Stomach (tissue), 9 donors: Measurements from ENCODE around the gene FAM83F. TPM values are rescaled to one million over a fixed set of nuclear protein-coding genes. Genes with fewer than 3 reads are reported as not detected.
A peak's percentile ranks its signal among the peaks of the same experiment; 100 is the strongest.
"Not testable (repeated sequence)": the region's sequence is repeated elsewhere in the genome, so short reads cannot be mapped to it uniquely, and the experiment has no call there.

Experiments used
- DNase-seq, 2 donors: peaks; one replicate each; pipeline versions ENCODE4 v3.0.0 to v3.0.0-alpha.2; 2013 to 2019
- H3K27ac ChIP-seq, 5 donors: fragments of 200-600 bp in 4 of 5; sonication (generic) in 4 of 5; one replicate each; pipeline ENCODE4 v1.5.1; 2013 to 2019; ENCODE audit warnings: mild to moderate bottlenecking in 1 of 5, moderate library complexity in 1 of 5
- H3K27me3 ChIP-seq, 3 donors: fragments of 200-600 bp; sonication (generic); one replicate each; pipeline ENCODE4 v1.5.1; 2017 to 2019; ENCODE audit warnings: mixed run types in 1 of 3
- H3K36me3 ChIP-seq, 4 donors: fragments of 200-600 bp; sonication (generic); 1 replicate in 3 of 4; 2 replicates in 1 of 4; pipeline ENCODE4 v1.5.1; 2016 to 2019
- H3K4me1 ChIP-seq, 4 donors: fragments of 200-600 bp; sonication (generic); one replicate each; pipeline ENCODE4 v1.5.1; 2016 to 2019
- H3K4me3 ChIP-seq, 4 donors: fragments of 200-600 bp; sonication (generic) in 3 of 4; one replicate each; pipeline ENCODE4 v1.5.1; 2016 to 2019; ENCODE audit warnings: mild to moderate bottlenecking in 1 of 4
- H3K9me3 ChIP-seq, 4 donors: fragments of 200-600 bp; sonication (generic); one replicate each; pipeline ENCODE4 v1.5.1; 2016 to 2019
- EP300 ChIP-seq: sonication (generic); formaldehyde crosslinking; IDR thresholded peaks from one replicate; pipeline ENCODE4 v1.6.1; 2017; ENCODE audit warnings: antibody characterized with exemption
- POLR2A ChIP-seq, 4 donors: fragments of 450-650 bp; IDR thresholded peaks; one replicate each; pipeline ENCODE4 v1.6.1; 2016; ENCODE audit warnings: antibody characterized with exemption in 4 of 4, control low read depth in 2 of 4, mild to moderate bottlenecking in 1 of 4, moderate library complexity in 1 of 4
- POLR2AphosphoS5 ChIP-seq, 3 donors: sonication (generic); formaldehyde crosslinking; IDR thresholded peaks; one replicate each; pipeline ENCODE4 v1.6.1; 2016; ENCODE audit warnings: antibody characterized with exemption in 3 of 3
- WGBS, 5 donors: extraction: QIAGEN DNeasy Blood & Tissue Kit in 3 of 5; methylation state at CpG; one replicate each; pipeline versions ENCODE4 v1.1.5 to v1.1.7; 2013 to 2018; 5-methylcytosine and 5-hydroxymethylcytosine counted together
- intact Hi-C: fragments of 100-400 bp; cut with DNase I; formaldehyde crosslinking; loops from one replicate; pipeline ENCODE4 v1.15.1; 2023; ENCODE audit warnings: low total_unique reads
- polyA plus RNA-seq, 3 donors: library from polyadenylated mRNA; stranded (reverse); fragments of 200-250 nt; gene quantifications; one replicate each; pipeline ENCODE4 v1.2.3, GENCODE V29; 2013
- total RNA-seq, 5 donors: library from RNA; depleted of rRNA; stranded (reverse); fragments of >200 nt; gene quantifications; one replicate each; pipeline versions ENCODE4 v1.1.0 to v1.2.3, GENCODE V29; 2014 to 2016
- TF ChIP-seq, protein P1 (sequence below), 7 experiments: fragments of 450-650 bp in 4 of 7; fragments of 200-600 bp in 3 of 7; sonication (generic) in 3 of 7; IDR thresholded peaks; one replicate each; pipeline ENCODE4 v1.5.1; 2016 to 2019; ENCODE audit warnings: antibody characterized with exemption in 7 of 7, control low read depth in 2 of 7, mild to moderate bottlenecking in 1 of 7
- donor health status: healthy with polysubstance abuse.
- donor health status: Bipolar disorder and iron deficiency.
- donor health status: healthy.

The FAM83F gene
- total and polyA plus RNA-seq, 8 donors = under 0.01 to 17.4 (median 7.6) TPM

GRCh38 chr22:40024201-40025061, 29.7 kb downstream of the FAM83F start:
- intact Hi-C loops = loop anchor here (5.0 kb wide), 1 partner anchor 487 kb away; no protein-coding TSS in a partner anchor
- peaks cover 6 to 45% (median 24%) of the 10 kb centered on the region in 4 donors for H3K36me3 ChIP-seq
- H3K9me3 ChIP-seq = no peaks in the 10 kb centered on the region
- H3K27me3 ChIP-seq = no peaks in the 10 kb centered on the region
- peak overlapping the region in 1 of 5 donors; percentile 1 for H3K27ac ChIP-seq
- peak in 1 of 3 donors; percentile 60 for TF ChIP-seq POLR2AphosphoS5 (IDR thresholded peaks at IDR 0.05)
- TF ChIP-seq, protein P1, sequence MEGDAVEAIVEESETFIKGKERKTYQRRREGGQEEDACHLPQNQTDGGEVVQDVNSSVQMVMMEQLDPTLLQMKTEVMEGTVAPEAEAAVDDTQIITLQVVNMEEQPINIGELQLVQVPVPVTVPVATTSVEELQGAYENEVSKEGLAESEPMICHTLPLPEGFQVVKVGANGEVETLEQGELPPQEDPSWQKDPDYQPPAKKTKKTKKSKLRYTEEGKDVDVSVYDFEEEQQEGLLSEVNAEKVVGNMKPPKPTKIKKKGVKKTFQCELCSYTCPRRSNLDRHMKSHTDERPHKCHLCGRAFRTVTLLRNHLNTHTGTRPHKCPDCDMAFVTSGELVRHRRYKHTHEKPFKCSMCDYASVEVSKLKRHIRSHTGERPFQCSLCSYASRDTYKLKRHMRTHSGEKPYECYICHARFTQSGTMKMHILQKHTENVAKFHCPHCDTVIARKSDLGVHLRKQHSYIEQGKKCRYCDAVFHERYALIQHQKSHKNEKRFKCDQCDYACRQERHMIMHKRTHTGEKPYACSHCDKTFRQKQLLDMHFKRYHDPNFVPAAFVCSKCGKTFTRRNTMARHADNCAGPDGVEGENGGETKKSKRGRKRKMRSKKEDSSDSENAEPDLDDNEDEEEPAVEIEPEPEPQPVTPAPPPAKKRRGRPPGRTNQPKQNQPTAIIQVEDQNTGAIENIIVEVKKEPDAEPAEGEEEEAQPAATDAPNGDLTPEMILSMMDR (IDR thresholded peaks at IDR 0.05) = peak in 5 of 7 experiments; percentile 75 to 90 (median 82)
- TF ChIP-seq EP300 = no peak
- 36 to 42% (median 39%) methylated on average over 15 to 16 of the region's 16 CpGs for WGBS, 5 donors
- peaks cover 9 to 33% (median 17%) of the 10 kb centered on the region in 4 donors for H3K4me1 ChIP-seq
- no peak overlapping the region for H3K4me3 ChIP-seq
- DNase-seq = peak; percentile 81 to 88

- WGBS, 5 donors = 30 to 78% (median 36%) methylated on average over 1 to 5 of the region's 5 CpGs
- not testable (repeated sequence) for H3K27ac ChIP-seq, H3K27me3 ChIP-seq, H3K4me3 ChIP-seq, H3K9me3 ChIP-seq, DNase-seq
- TF ChIP-seq, protein P1 (IDR thresholded peaks at IDR 0.05) = peak in 2 of 7 experiments; percentile 1 to 2
- peaks cover under 1 to 45% (median 24%) of the 10 kb centered on the region in 4 donors for H3K36me3 ChIP-seq
- H3K4me1 ChIP-seq = peaks cover 9 to 33% (median 17%) of the 10 kb centered on the region in 4 donors
- intact Hi-C loops = loop anchor here (5.0 kb wide), 1 partner anchor 488 kb away; no protein-coding TSS in a partner anchor
Measured at GRCh38 chr22:40025062-40025379, 30.3 kb downstream of the FAM83F start.

- Histone ChIP-seq H3K36me3 (peaks cover 0 to 45% (median 20%) of the 10 kb centered on the region in 4 donors), H3K27ac (no peak overlapping the region), H3K9me3 (no peaks in the 10 kb centered on the region), H3K27me3 (no peaks in the 10 kb centered on the region), H3K4me3 (no peak overlapping the region), H3K4me1 (peaks cover 9 to 33% (median 17%) of the 10 kb centered on the region in 4 donors)
- TF ChIP-seq POLR2AphosphoS5 (IDR thresholded peaks at IDR 0.05) (no peak), EP300 (no peak), POLR2A (IDR thresholded peaks at IDR 0.05) (no peak)
- TF ChIP-seq, protein P1 (IDR thresholded peaks at IDR 0.05) = no peak
- 91 to 96% (median 94%) methylated on average over 7 to 10 of the region's 10 CpGs for WGBS, 5 donors
- intact Hi-C loops = loop anchor here (5.0 kb wide), 1 partner anchor 489 kb away; no protein-coding TSS in a partner anchor
- no peak for DNase-seq
Measured at GRCh38 chr22:40025856-40026255, 31.1 kb downstream of the FAM83F start.

DNA sequence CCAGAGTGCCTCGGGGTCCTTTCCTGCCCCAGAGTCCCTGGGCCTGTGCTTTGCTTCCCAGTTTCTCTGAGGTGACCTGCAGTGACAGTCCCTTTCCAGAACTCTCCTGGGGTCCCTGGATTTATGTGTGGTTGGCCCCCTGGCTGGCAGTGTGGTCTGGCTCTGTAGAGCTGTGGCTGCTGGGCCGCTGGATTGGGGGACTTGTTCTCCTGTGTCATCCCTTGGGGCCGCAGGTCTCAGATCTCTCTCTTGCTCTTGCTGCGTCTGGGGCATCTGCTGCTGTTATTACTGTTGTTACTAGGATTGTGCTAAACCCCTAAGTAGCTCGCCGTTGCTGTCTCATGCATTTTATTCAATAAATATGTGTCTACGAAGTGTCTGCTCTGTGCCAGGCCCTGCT, 31.9 kb downstream of the FAM83F start:
- Histone ChIP-seq H3K27ac (no peak overlapping the region), H3K27me3 (no peaks in the 10 kb centered on the region), H3K9me3 (no peaks in the 10 kb centered on the region), H3K4me3 (no peak overlapping the region), H3K4me1 (peaks cover 9 to 30% (median 17%) of the 10 kb centered on the region in 4 donors), H3K36me3 (peaks cover 0 to 37% (median 13%) of the 10 kb centered on the region in 4 donors)
- TF ChIP-seq POLR2A (IDR thresholded peaks at IDR 0.05) = no peak
- no peak for TF ChIP-seq POLR2AphosphoS5 (IDR thresholded peaks at IDR 0.05)
- TF ChIP-seq EP300 = no peak
- 86 to 92% (median 90%) methylated on average over 7 of the region's 7 CpGs for WGBS, 5 donors
- DNase-seq = no peak
- intact Hi-C loops = loop anchor here (5.0 kb wide), 1 partner anchor 489 kb away; no protein-coding TSS in a partner anchor
